ENCODE results near the gene FEN1. TPM values are rescaled to one million over a fixed set of nuclear protein-coding genes. Genes with fewer than 3 reads are reported as not detected.

FEN1 gene
- total and polyA plus RNA-seq, 2 of the 8 experiments (the other 6 are each of a cell fraction or from before 2014, with no cell fraction given): 52.6 to 86.1 TPM

DNA sequence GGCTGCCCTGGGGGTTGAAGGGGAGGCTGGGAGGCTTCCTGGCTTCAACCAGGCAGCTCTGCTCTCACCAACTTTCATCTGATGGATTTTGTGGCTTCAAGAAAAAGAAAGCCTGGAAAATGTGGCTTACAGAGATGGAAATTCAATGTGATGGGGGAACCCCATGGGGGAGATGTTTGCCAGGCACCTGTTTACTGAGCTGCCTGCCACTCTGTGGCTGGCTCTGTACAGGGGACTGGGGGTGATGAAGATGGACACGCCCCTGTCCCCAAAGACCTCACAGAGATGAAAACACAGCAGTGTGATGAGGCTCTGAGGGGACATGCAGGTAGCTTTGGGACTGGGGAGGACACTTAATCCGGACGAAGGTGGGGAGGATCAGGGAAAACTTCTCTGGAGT lies 10.4 kb upstream of the FEN1 start:
- no peaks in the 10 kb centered on the region; a peak in 1 of 7 replicates for H3K4me1 ChIP-seq (replicated peaks in 1 of 4; ENCODE audit: control insufficient read depth in 3 of 4, insufficient read depth in 4 of 4, low read length in 3 of 4)
- H3K4me2 ChIP-seq (ENCODE audit: insufficient read depth in 1 of 2, low read depth in 2 of 2, low read length in 2 of 2): no peak overlapping the region
- DNase-seq (ENCODE audit: low read depth in 1 of 2, low spot score in 2 of 2) (no peak), FAIRE-seq (no peak)
- H3K56ac ChIP-seq (replicated peaks; ENCODE audit: insufficient read length, low read depth, low read length): no peak overlapping the region
- no peaks in the 10 kb centered on the region for H3K79me2 ChIP-seq (ENCODE audit: control insufficient read depth in 1 of 2, insufficient read depth in 2 of 2, low read length in 2 of 2)
- H3K9ac ChIP-seq (replicated peaks in 1 of 4; ENCODE audit: extremely low read depth in 1 of 4, low read depth in 3 of 4, low read length in 3 of 4): no peak overlapping the region; a peak in 1 of 7 replicates
- H3K14ac ChIP-seq (ENCODE audit: insufficient read length): no peak overlapping the region
- no peak overlapping the region for H4K8ac ChIP-seq (ENCODE audit: extremely low read depth, insufficient read depth, low read length)
- H2BK5ac ChIP-seq (ENCODE audit: low read depth, low read length): no peak overlapping the region
- H2AK5ac ChIP-seq (ENCODE audit: low read depth, low read length): no peak overlapping the region
- no peak overlapping the region for H3K4me3 ChIP-seq (ENCODE audit: extremely low read depth in 1 of 4, insufficient read depth in 2 of 4, low read depth in 3 of 4, low read length in 4 of 4)
- no peak overlapping the region for H2AFZ ChIP-seq (ENCODE audit: low read length)
- H3K9me3 ChIP-seq (ENCODE audit: insufficient read depth in 2 of 2, low read depth in 1 of 2, low read length in 1 of 2): no peaks in the 10 kb centered on the region
- no peak overlapping the region for H2BK120ac ChIP-seq (replicated peaks; ENCODE audit: low read depth, low read length)
- H4K20me1 ChIP-seq (replicated peaks in 1 of 2; ENCODE audit: control insufficient read depth in 1 of 2, insufficient read depth in 2 of 2, low read length in 2 of 2): peaks cover 1 to 11% of the 10 kb centered on the region in 2 experiments
- H3K23me2 ChIP-seq (ENCODE audit: low read depth, low read length): no peaks in the 10 kb centered on the region
- WGBS, 2 experiments (ENCODE audit: extremely low coverage in 1 of 2, insufficient coverage in 1 of 2, insufficient read length in 1 of 2, insufficient replicate concordance in 2 of 2, low coverage in 1 of 2, low lambda C conversion rate in 2 of 2, missing lambda C conversion rate in 1 of 2): 86% methylated on average over 3 of the region's 3 CpGs; no CpG with 5 or more reads in 1 of the 2 experiments
- H3K79me1 ChIP-seq (ENCODE audit: low read depth, low read length): no peaks in the 10 kb centered on the region
- ChIA-PET CTCF (ENCODE audit: partially characterized antibody) (interaction anchor here (0.5 to 1.6 kb wide), 9 partner anchors 9 to 81 kb away, joined by 3 to 6 read pairs (median 4); no protein-coding TSS in a partner anchor), POLR2A (ENCODE audit: partially characterized antibody) (interaction anchor here (0.6 to 5.2 kb wide), 3 partner anchors 9 to 35 kb away, joined by 3 to 56 read pairs (median 3); partner anchors contain the start of genes FEN1, MYRF and TMEM258)
- no peak overlapping the region for H4K91ac ChIP-seq (replicated peaks; ENCODE audit: insufficient read length, low read length)
- H2BK15ac ChIP-seq (ENCODE audit: low read length): no peak overlapping the region
- H3K18ac ChIP-seq (ENCODE audit: extremely low read depth, low read length): no peak overlapping the region
- H3K23ac ChIP-seq (ENCODE audit: insufficient read length): no peak overlapping the region
- H4K5ac ChIP-seq (ENCODE audit: insufficient read length, low read depth, low read length): no peak overlapping the region
- H3K27ac ChIP-seq (ENCODE audit: low read depth, low read length): no peak overlapping the region
- no peak overlapping the region for H2BK12ac ChIP-seq (ENCODE audit: low read depth, low read length)
- no peaks in the 10 kb centered on the region; a peak in 1 of 7 replicates for H3K27me3 ChIP-seq (replicated peaks in 1 of 4; ENCODE audit: control insufficient read depth in 3 of 4, extremely low read depth in 1 of 4, insufficient read depth in 3 of 4, low read length in 3 of 4)
- no peak overlapping the region for H3K4ac ChIP-seq (replicated peaks; ENCODE audit: insufficient read length, low read depth, low read length)
- H3K36me3 ChIP-seq (ENCODE audit: control insufficient read depth in 2 of 4, insufficient read depth in 4 of 4, low read length in 3 of 4): peaks cover 9 to 19% (median 10%) of the 10 kb centered on the region in 4 experiments; a peak in 6 of 8 replicates
- no peak overlapping the region for H2BK20ac ChIP-seq (ENCODE audit: low read length)
- no peak for TF ChIP-seq CBX5 (IDR thresholded peaks at IDR 0.05; ENCODE audit: low read depth, low read length)
- TF ChIP-seq EP300 (IDR thresholded peaks at IDR 0.05; ENCODE audit: borderline replicate concordance in 1 of 2, low read depth in 2 of 2, low read length in 2 of 2): no peak
- TF ChIP-seq JUND (IDR thresholded peaks at IDR 0.05; ENCODE audit: low read length): no peak
- no peak for TF ChIP-seq PHF8 (conservative IDR thresholded peaks at IDR 0.05; ENCODE audit: low read depth, low read length)
- TF ChIP-seq RNF2 (IDR thresholded peaks at IDR 0.05; ENCODE audit: borderline replicate concordance, low read depth, low read length, missing control alignments, poor library complexity, severe bottlenecking): no peak
- TF ChIP-seq SP1 (IDR thresholded peaks at IDR 0.05; ENCODE audit: low read depth, low read length): no peak
- TF ChIP-seq BRCA1 (IDR thresholded peaks at IDR 0.05; ENCODE audit: low read depth, low read length): no peak
- TF ChIP-seq RAD21 (IDR thresholded peaks at IDR 0.05 in 1 of 2, conservative IDR thresholded peaks at IDR 0.05 in 1 of 2; ENCODE audit: low read depth in 2 of 2, low read length in 2 of 2): no peak
- TF ChIP-seq CREB1 (IDR thresholded peaks at IDR 0.05): no peak
- TF ChIP-seq POU5F1 (IDR thresholded peaks at IDR 0.05; ENCODE audit: low read depth, low read length): no peak
- no peak for TF ChIP-seq FOSL1 (IDR thresholded peaks at IDR 0.05; ENCODE audit: insufficient read depth, low read depth, low read length)
- no peak for TF ChIP-seq ZNF274 (IDR thresholded peaks at IDR 0.05; ENCODE audit: borderline replicate concordance, extremely low read depth, low read length)
